ENCODE results near the gene MYO3B. TPM values are rescaled to one million over a fixed set of nuclear protein-coding genes. Genes with fewer than 3 reads are reported as not detected.

MYO3B gene
- total RNA-seq, 4 donors from 2014 or later: 6.0 to 7.4 (median 7.2) TPM

GRCh38 chr2:170216428-170216827, 38.5 kb downstream of the MYO3B start:
- Histone ChIP-seq H3K27me3 (no peaks in the 10 kb centered on the region), H3K9me3 (no peaks in the 10 kb centered on the region), H3K4me3 (replicated peaks in 1 of 3) (no peak overlapping the region), H3K36me3 (no peaks in the 10 kb centered on the region), H3K4me1 (no peaks in the 10 kb centered on the region), H3K27ac (no peak overlapping the region)
- WGBS, 2 donors: 94 to 96% methylated on average over 3 of the region's 3 CpGs
- DNase-seq: no peak
- intact Hi-C loops (cut with DNase I): no loop called here
- TF ChIP-seq CTCF (IDR thresholded peaks at IDR 0.05) (no peak), POLR2A (IDR thresholded peaks at IDR 0.05) (no peak)

GRCh38 chr2:170216981-170217380, 39.0 kb downstream of the MYO3B start:
- Histone ChIP-seq H3K4me1 (no peaks in the 10 kb centered on the region), H3K9me3 (no peaks in the 10 kb centered on the region), H3K27me3 (no peaks in the 10 kb centered on the region), H3K36me3 (no peaks in the 10 kb centered on the region), H3K4me3 (replicated peaks in 1 of 3) (no peak overlapping the region), H3K27ac (no peak overlapping the region)
- 82 to 83% methylated on average over 5 of the region's 5 CpGs for WGBS, 2 donors
- DNase-seq: no peak
- intact Hi-C loops (cut with DNase I): no loop called here
- TF ChIP-seq CTCF (IDR thresholded peaks at IDR 0.05): no peak
- no peak for TF ChIP-seq POLR2A (IDR thresholded peaks at IDR 0.05)

GRCh38 chr2:170217778-170218251, 39.9 kb downstream of the MYO3B start:
- TF ChIP-seq CTCF (IDR thresholded peaks at IDR 0.05) (no peak), POLR2A (IDR thresholded peaks at IDR 0.05) (no peak)
- Histone ChIP-seq H3K9me3 (no peaks in the 10 kb centered on the region), H3K27ac (no peak overlapping the region), H3K4me3 (replicated peaks in 1 of 3) (no peak overlapping the region), H3K36me3 (no peaks in the 10 kb centered on the region), H3K27me3 (no peaks in the 10 kb centered on the region), H3K4me1 (no peaks in the 10 kb centered on the region)
- no peak for DNase-seq
- intact Hi-C loops (cut with DNase I): no loop called here
- 79 to 90% methylated on average over 4 of the region's 4 CpGs for WGBS, 2 donors

- Histone ChIP-seq H3K4me1 (no peaks in the 10 kb centered on the region), H3K27me3 (no peaks in the 10 kb centered on the region), H3K27ac (no peak overlapping the region), H3K4me3 (replicated peaks in 1 of 3) (no peak overlapping the region), H3K9me3 (no peaks in the 10 kb centered on the region), H3K36me3 (no peaks in the 10 kb centered on the region)
- no peak for TF ChIP-seq CTCF (IDR thresholded peaks at IDR 0.05)
- TF ChIP-seq POLR2A (IDR thresholded peaks at IDR 0.05): no peak
- no peak for DNase-seq
- WGBS, 2 donors: 89 to 92% methylated on average over 2 of the region's 2 CpGs
- intact Hi-C loops (cut with DNase I): no loop called here
Measured at GRCh38 chr2:170218456-170218855, 40.5 kb downstream of the MYO3B start.

GRCh38 chr2:170218931-170219330, 41.0 kb downstream of the MYO3B start:
- H3K4me3 ChIP-seq (replicated peaks in 1 of 3): no peak overlapping the region
- intact Hi-C loops (cut with DNase I): no loop called here

More at GRCh38 chr2:170218931-170219330, 41.0 kb downstream of the MYO3B start:
- no peak for TF ChIP-seq POLR2A (IDR thresholded peaks at IDR 0.05)
- TF ChIP-seq CTCF (IDR thresholded peaks at IDR 0.05): no peak
- Histone ChIP-seq H3K4me1 (no peaks in the 10 kb centered on the region), H3K9me3 (no peaks in the 10 kb centered on the region), H3K36me3 (no peaks in the 10 kb centered on the region), H3K27ac (no peak overlapping the region), H3K27me3 (no peaks in the 10 kb centered on the region)
- DNase-seq: no peak
- 80 to 90% methylated on average over 1 of the region's 1 CpG for WGBS, 2 donors
